ENCODE results near the gene PCDHGA7. TPM values are rescaled to one million over a fixed set of nuclear protein-coding genes. Genes with fewer than 3 reads are reported as not detected.

The PCDHGA7 gene
- total RNA-seq, 1 donor from 2014 or later = 2.2 TPM

- H3K4me3 ChIP-seq (ENCODE audit: low read depth, low read length) = no peak within 1 kb of the TSS
These were observed 18.4 kb upstream of the PCDHGA7 start, which contains the start of gene PCDHGA5 for GRCh38 chr5:141363952-141364660. Gene PCDHGA5 (plus strand): TSS chr5:141364162. CDS start chr5:141364331, 169 bp downstream.

GRCh38 chr5:141366016-141366896 is 16.3 kb upstream of the PCDHGA7 start:
- H3K36me3 ChIP-seq (ENCODE audit: control insufficient read depth, insufficient read depth, low read length) = no peaks in the 10 kb centered on the region
- DNase-seq (ENCODE audit: low read depth) = no peak
- peaks cover 36% of the 10 kb centered on the region for H3K27me3 ChIP-seq (ENCODE audit: control insufficient read depth, insufficient read depth, low read length)
- H3K4me3 ChIP-seq (ENCODE audit: low read depth, low read length) = no peak overlapping the region
- no peak for TF ChIP-seq CTCF (IDR thresholded peaks at IDR 0.05; ENCODE audit: insufficient read depth, low read length, poor library complexity, severe bottlenecking)

More at GRCh38 chr5:141363952-141364660, 18.4 kb upstream of the PCDHGA7 start, which contains the start of gene PCDHGA5:
- no peak for TF ChIP-seq CTCF (IDR thresholded peaks at IDR 0.05; ENCODE audit: insufficient read depth, low read length, poor library complexity, severe bottlenecking)
- Histone ChIP-seq H3K36me3 (ENCODE audit: control insufficient read depth, insufficient read depth, low read length) (no peaks in the 10 kb centered on the region), H3K27me3 (ENCODE audit: control insufficient read depth, insufficient read depth, low read length) (peaks cover 34% of the 10 kb centered on the region)
- no peak for DNase-seq (ENCODE audit: low read depth)

- no peak within 1 kb of the TSS for H3K4me3 ChIP-seq (ENCODE audit: low read depth, low read length)
- H3K27me3 ChIP-seq (ENCODE audit: control insufficient read depth, insufficient read depth, low read length) = peaks cover 33% of the 10 kb centered on the region
- DNase-seq (ENCODE audit: low read depth) = no peak
- H3K36me3 ChIP-seq (ENCODE audit: control insufficient read depth, insufficient read depth, low read length) = no peaks in the 10 kb centered on the region
- TF ChIP-seq CTCF (IDR thresholded peaks at IDR 0.05; ENCODE audit: insufficient read depth, low read length, poor library complexity, severe bottlenecking) = no peak
These were observed 12.3 kb upstream of the PCDHGA7 start, which contains the start of gene PCDHGB3 for GRCh38 chr5:141369994-141370848. Gene PCDHGB3 (plus strand): TSS chr5:141370242. CDS start chr5:141370395, 153 bp downstream.

- TF ChIP-seq CTCF (IDR thresholded peaks at IDR 0.05; ENCODE audit: insufficient read depth, low read length, poor library complexity, severe bottlenecking) = no peak
- H3K4me3 ChIP-seq (ENCODE audit: low read depth, low read length) = no peak overlapping the region
- no peaks in the 10 kb centered on the region for H3K36me3 ChIP-seq (ENCODE audit: control insufficient read depth, insufficient read depth, low read length)
- H3K27me3 ChIP-seq (ENCODE audit: control insufficient read depth, insufficient read depth, low read length) = peaks cover 21% of the 10 kb centered on the region
- no peak for DNase-seq (ENCODE audit: low read depth)
These were observed 10.7 kb upstream of the PCDHGA7 start for GRCh38 chr5:141371572-141372475.
